NCI-H1436 treated with DMSO at 0.1 percent for 48 hours (cell line): ENCODE data around the gene RPP14.

Source experiments
- DNase-seq: peaks from one replicate; lab custom pipeline; 2025; lab: John Stamatoyannopoulos, UW

RPP14 gene

GRCh38 chr3:58357402-58357801, 51.4 kb downstream of the RPP14 start:
- no peak for DNase-seq

- no peak for DNase-seq
Observed at GRCh38 chr3:58358092-58358491, 52.0 kb downstream of the RPP14 start.

GRCh38 chr3:58358808-58359207, 52.8 kb downstream of the RPP14 start:
- DNase-seq: no peak

GRCh38 chr3:58359621-58360020, 53.6 kb downstream of the RPP14 start:
- no peak for DNase-seq

- DNase-seq: no peak
Observed at GRCh38 chr3:58361866-58362265, 55.8 kb downstream of the RPP14 start.

GRCh38 chr3:58366699-58367098, 60.7 kb downstream of the RPP14 start:
- DNase-seq: no peak

GRCh38 chr3:58369038-58369437, 63.0 kb downstream of the RPP14 start:
- DNase-seq: no peak
